Calu3 (cell line): ENCODE results near the gene NHSL2. TPM values are rescaled to one million over a fixed set of nuclear protein-coding genes. Genes with fewer than 3 reads are reported as not detected.

Source experiments
- BruUV-seq: library from RNA; stranded (reverse); fragments of 400-500 nt; replicated peaks from 2 replicates; lab custom pipeline; 2021; lab: Mats Ljungman, UMichigan
- CTCF ChIA-PET: fragments of 300-600 bp; sonication (Branson Sonifier 250); formaldehyde crosslinking; loops from one replicate; lab custom pipeline; 2022; ENCODE audit warnings: antibody characterized with exemption; lab: Charles Lee
- DNase-seq: peaks from one replicate; pipeline ENCODE4 v3.0.0; 2022
- H3K27ac Mint-ChIP-seq: one replicate; pipeline ENCODE4 v1.8.0; 2022; ENCODE audit warnings: mixed read lengths; ENCODE audit not compliant: unreplicated experiment
- H3K27me3 Mint-ChIP-seq: one replicate; pipeline ENCODE4 v1.8.0; 2022; ENCODE audit warnings: mixed read lengths; ENCODE audit not compliant: unreplicated experiment
- H3K36me3 Mint-ChIP-seq: one replicate; pipeline ENCODE4 v1.8.0; 2022; ENCODE audit warnings: mild to moderate bottlenecking, moderate library complexity, mixed read lengths; ENCODE audit not compliant: insufficient read depth, unreplicated experiment
- H3K4me1 Mint-ChIP-seq: one replicate; pipeline ENCODE4 v1.8.0; 2022; ENCODE audit warnings: mild to moderate bottlenecking, low read depth, mixed read lengths; ENCODE audit not compliant: unreplicated experiment
- H3K4me3 Mint-ChIP-seq: one replicate; pipeline ENCODE4 v1.8.0; 2022; ENCODE audit warnings: mild to moderate bottlenecking, low read depth, moderate library complexity, mixed read lengths; ENCODE audit not compliant: unreplicated experiment
- H3K9me3 Mint-ChIP-seq: one replicate; pipeline ENCODE4 v1.8.0; 2022; ENCODE audit warnings: low read depth, mixed read lengths; ENCODE audit not compliant: unreplicated experiment
- CTCF ChIP-seq: fragments of 200-600 bp; IDR thresholded peaks from one replicate; pipeline ENCODE4 v1.8.0; 2022; ENCODE audit warnings: antibody characterized with exemption; ENCODE audit not compliant: unreplicated experiment
- intact Hi-C: fragments of 100-400 bp; cut with micrococcal nuclease; formaldehyde crosslinking; loops from one replicate; pipeline ENCODE4 v1.10.0; 2022; ENCODE audit not compliant: unreplicated experiment
- total RNA-seq: library from RNA; stranded (reverse); gene quantifications from 2 replicates; pipeline ENCODE4 v1.2.3, GENCODE V29; 2022

NHSL2 gene
- total RNA-seq, 1 experiment from 2014 or later = 0.09 TPM

- H3K4me3 Mint-ChIP-seq = no peak overlapping the region
- H3K27me3 Mint-ChIP-seq = peaks cover 69% of the 10 kb centered on the region
- BruUV-seq = no TSS peak
- no peak for DNase-seq
- no peaks in the 10 kb centered on the region for H3K36me3 Mint-ChIP-seq
- no peak for TF ChIP-seq CTCF
- H3K27ac Mint-ChIP-seq = no peak overlapping the region
- H3K4me1 Mint-ChIP-seq = no peaks in the 10 kb centered on the region
- no peaks in the 10 kb centered on the region for H3K9me3 Mint-ChIP-seq
- intact Hi-C loops = no loop called here
- CTCF ChIA-PET = no interaction called here
These were observed 199.6 kb downstream of the NHSL2 start for GRCh38 chrX:72110051-72110875.

DNA sequence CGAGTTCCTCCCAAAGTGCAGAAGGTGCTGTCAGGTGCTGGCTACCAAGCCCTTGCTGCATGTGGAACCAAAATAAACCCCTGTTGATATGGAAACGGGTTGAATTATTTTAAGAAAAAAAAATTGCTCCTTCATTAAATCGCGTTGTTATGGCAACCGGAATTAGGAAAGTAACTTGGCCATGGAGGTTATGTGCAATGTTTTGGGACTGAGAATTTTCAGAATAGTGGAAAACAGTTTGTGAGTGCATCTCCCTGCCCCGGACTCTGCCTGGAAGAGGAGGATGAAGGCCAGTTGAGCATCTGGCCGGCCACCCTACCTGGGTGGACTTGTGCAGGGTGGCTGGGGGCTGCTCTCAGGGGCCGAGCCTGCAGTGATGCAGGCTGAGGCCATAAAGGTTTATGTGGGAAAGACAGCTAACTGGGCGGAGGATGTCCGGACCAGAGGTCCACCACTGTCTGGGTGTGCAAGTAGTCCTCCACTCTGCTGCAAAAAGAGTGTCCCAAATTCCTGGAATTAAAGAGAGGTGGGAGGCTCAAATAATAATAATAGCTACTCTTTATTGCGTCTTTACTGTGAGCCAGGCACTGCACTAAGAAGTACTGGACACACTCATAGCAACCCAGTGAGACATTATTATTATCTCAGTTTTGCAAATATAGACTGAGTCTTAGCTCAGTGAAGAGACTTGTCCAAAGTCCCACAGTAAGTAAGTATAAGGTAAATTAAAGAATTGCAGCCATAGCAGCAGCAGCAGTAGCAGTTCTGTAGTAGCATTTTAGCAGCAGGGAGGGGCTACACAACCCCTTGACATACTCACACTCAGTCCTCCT lies 200.4 kb downstream of the NHSL2 start:
- H3K27me3 Mint-ChIP-seq = peaks cover 69% of the 10 kb centered on the region
- CTCF ChIA-PET = no interaction called here
- no peak for TF ChIP-seq CTCF
- no peak overlapping the region for H3K4me3 Mint-ChIP-seq
- DNase-seq = no peak
- no peaks in the 10 kb centered on the region for H3K36me3 Mint-ChIP-seq
- no peaks in the 10 kb centered on the region for H3K4me1 Mint-ChIP-seq
- no peak overlapping the region for H3K27ac Mint-ChIP-seq
- BruUV-seq = no TSS peak
- H3K9me3 Mint-ChIP-seq = no peaks in the 10 kb centered on the region
- intact Hi-C loops = no loop called here

- no peaks in the 10 kb centered on the region for H3K36me3 Mint-ChIP-seq
- peaks cover 72% of the 10 kb centered on the region for H3K27me3 Mint-ChIP-seq
- BruUV-seq = no TSS peak
- no peaks in the 10 kb centered on the region for H3K9me3 Mint-ChIP-seq
- no peak for TF ChIP-seq CTCF
- no peak overlapping the region for H3K4me3 Mint-ChIP-seq
- CTCF ChIA-PET = no interaction called here
- H3K27ac Mint-ChIP-seq = no peak overlapping the region
- no peak for DNase-seq
- intact Hi-C loops = no loop called here
- H3K4me1 Mint-ChIP-seq = no peaks in the 10 kb centered on the region
These were observed 202.8 kb downstream of the NHSL2 start for GRCh38 chrX:72113461-72113860.

- no peak for TF ChIP-seq CTCF
- no peak for DNase-seq
- H3K9me3 Mint-ChIP-seq = no peaks in the 10 kb centered on the region
- H3K4me3 Mint-ChIP-seq = no peak overlapping the region
- no peak overlapping the region for H3K27ac Mint-ChIP-seq
- intact Hi-C loops = no loop called here
- H3K4me1 Mint-ChIP-seq = no peaks in the 10 kb centered on the region
- H3K27me3 Mint-ChIP-seq = peaks cover 63% of the 10 kb centered on the region
- BruUV-seq = no TSS peak
- H3K36me3 Mint-ChIP-seq = no peaks in the 10 kb centered on the region
- CTCF ChIA-PET = no interaction called here
These were observed 203.7 kb downstream of the NHSL2 start for GRCh38 chrX:72114306-72114705.
